GM11168 (cell line): ENCODE measurements around the gene PCDH12.

Experiments used
- in situ Hi-C: fragments of 300-500 bp; cut with MboI; formaldehyde crosslinking; loops from one replicate; pipeline ENCODE4 v1.12.0; 2022; ENCODE audit warnings: low sequenced_read_pairs; ENCODE audit not compliant: unreplicated experiment

Gene PCDH12

DNA sequence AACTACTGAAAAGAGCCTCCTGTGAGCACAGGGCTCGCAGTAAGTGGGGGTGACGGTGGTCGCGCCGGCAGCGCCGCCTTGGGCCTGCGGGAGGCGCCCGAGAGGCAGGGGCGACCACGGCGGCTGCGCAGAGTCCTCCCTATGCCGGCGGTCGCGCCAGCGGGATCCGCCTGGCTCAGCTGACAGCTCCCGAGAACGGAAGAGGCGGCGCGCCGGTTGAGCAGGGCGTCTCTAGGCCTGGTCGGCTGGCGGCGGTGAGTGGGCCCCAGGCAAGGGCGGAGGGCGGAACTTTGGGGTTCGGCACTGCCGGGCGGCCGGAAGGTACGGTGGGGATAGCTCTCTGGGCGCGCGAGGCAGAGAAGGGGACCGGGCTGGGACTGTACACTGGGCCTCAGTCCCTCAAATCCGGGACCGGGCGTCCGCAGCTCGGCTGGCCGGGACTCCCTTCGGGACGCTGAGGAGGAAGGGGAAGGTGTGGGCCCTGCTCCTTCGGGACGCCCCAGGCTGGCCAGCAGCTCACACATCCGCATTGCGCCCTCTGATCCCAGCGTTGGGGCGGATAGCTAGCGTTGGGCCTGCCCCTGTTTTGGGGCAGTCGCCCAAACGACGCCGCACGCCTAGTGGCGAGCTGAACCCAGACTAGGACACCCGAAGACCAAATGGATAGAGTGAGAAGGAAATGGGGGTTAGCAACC, 11.1 kb upstream of the PCDH12 start, which contains the start of gene RNF14:
Gene RNF14, plus strand, starts transcription at position 192 of the 695 bp plus-strand sequence. CDS start 4,484 bp downstream, outside the sequence.
- in situ Hi-C loops: no loop called here

- in situ Hi-C loops: no loop called here
Observed at GRCh38 chr5:141966963-141967333, 8.9 kb upstream of the PCDH12 start.

DNA sequence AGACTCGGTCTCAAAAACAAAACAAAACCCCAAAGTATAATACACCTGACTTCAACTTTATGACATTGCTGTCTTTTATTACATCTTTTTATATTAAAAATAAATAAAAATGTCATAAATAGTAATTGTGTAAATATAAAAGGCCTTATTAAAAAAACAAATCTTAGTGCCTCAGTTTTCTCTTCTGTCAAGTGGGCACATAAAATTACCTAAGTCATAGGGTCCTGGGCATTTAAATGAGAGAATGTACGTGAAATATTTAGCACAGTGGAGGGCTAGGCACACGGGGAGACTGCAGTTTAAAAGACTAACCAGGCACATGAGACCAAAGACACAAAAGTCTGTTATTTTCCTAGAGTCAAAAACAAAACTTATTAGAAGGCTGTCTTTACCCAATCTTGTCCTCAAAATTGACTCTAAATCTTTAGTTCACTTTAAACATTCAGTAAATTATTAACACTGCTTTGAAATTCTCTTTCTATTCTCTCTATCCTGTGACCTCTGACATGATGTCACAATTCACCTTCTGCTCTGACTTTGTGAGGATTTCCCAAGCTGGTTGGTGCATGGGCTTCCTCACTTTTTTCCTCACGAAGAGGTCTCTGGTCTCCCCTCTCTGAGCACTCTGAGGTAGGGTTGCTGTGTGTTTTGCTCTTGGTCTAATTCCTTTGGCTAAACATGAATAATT, 8.4 kb upstream of the PCDH12 start:
- in situ Hi-C loops: no loop called here

DNA sequence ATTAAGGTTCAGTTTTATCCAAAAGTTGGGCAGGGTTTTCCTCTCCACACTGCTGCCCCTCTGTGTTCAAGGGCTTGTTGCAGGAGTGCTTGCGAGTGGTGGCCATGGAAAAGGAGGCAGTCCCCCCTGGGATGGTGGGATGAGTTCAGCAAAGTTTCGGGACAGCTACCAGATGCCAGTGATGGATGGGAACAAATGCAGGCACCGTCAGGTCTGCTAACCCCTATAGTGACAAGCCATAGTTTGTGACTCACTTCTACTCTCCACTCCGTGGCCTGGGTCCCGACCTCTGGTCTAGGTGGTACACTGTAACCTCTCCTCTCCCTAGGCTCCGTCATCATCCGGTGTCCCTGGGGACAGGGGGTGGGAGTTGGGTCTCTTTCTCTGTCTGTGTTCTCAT, 7.1 kb upstream of the PCDH12 start:
- in situ Hi-C loops: no loop called here

- in situ Hi-C loops: no loop called here
Observed at GRCh38 chr5:141963701-141964100, 5.7 kb upstream of the PCDH12 start.

GRCh38 chr5:141961466-141961865, 3.5 kb upstream of the PCDH12 start:
- in situ Hi-C loops: no loop called here

DNA sequence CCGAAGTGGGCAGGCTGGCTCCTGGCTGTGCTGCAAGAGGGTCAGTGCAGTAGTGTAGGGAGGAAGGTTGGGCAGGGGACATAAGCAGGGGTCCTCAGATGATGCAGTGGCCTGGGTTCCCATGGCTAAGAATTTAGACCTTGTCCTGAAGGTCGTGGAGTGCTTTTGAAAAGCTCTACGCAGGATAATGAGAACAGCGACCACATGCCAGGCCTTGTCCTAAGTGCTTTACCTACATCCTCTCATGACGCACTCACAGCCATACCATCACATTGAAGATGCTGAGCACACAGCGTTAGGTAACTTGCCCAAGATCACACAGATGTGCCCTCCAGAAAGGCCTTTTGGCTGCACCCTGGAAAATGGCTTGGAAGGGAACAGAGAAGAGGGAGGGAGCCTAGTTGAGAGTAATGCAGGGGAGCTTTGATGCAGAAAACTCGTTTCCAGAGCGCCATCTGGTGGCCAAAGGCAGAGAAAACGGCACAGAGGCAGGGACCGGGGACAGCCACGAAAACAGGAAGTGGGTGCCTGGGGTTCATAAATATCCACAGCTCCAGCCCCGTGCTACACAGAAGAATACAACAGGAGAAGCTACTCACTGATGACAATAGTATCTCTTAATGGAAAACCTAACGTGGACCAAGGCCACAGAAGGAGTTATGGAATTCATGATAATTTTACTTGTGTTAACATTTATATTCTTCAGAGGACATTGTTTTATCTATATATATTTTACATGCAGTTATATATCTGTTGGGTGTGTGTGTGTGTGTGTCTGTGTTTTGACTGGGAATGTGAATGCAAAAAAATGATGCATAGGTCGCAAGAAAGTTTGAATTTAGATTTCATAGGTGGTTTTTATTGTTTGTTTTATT, 2.7 kb upstream of the PCDH12 start:
- in situ Hi-C loops: no loop called here

- in situ Hi-C loops: no loop called here
Observed at GRCh38 chr5:141960018-141960417, 2.0 kb upstream of the PCDH12 start.

DNA sequence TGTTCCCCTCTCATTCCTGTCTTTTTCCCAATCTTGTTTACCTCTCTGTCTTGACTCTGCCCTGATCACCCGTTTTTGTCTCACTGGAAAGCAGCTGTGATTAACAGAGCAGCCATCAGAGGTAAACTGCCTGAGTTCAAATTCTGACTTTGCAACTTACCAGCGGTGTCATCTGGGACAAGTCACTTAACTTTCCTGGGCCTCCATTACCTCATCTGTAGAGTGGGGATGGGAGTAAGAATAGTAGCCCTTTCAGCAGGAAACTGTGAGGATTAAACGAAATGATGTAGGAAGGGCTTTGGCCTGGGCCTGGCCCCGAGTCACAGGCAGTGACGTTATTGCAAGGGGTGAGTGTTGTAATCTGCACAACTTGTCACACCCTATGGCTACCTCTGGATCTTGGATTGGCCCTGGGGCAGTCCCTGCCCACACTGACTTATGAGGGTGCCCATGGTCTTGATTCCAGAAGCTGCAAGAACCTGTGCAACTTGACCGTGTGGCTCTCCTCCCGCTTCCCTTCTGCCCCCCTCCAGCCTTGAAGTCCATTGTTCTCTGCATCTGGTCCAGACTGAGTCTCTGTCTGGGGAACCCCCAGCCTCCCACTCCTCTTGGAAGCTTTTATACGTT, 657 bp upstream of the PCDH12 start:
- in situ Hi-C loops: loop anchor here (10.0 kb wide), 1 partner anchor 254 kb away; no protein-coding TSS in a partner anchor

DNA sequence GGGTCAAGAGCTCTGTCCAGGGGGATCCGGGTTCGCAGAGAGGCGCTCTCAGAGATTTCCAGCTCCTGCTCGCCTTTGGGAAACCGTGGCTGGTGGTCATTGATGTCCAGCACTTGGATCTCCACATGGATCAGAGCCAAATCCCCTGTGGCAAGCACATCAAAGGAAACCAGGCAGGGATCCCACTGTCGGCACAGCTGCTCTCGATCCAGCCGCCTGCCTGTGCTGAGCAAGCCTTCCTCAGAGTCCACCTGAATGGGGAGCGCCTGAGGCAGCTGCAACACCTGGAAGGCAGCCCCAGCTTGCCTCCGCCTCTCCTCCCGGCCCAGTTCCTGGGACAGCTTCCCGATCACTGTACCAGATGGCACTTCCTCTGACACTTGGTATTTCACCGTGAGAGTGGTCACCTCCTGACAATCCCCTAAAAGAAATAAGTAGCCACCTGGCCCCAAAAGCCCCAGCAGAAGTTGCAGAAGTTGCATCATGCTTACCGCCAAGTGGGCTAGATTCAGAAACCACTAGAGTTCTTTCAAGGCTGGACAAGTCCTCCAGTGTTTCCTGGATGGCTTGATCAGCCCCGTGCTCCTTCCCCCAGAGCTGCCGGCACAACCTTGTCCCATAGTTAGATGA, 520 bp downstream of the PCDH12 start:
- in situ Hi-C loops: loop anchor here (10.0 kb wide), 1 partner anchor 253 kb away; no protein-coding TSS in a partner anchor

DNA sequence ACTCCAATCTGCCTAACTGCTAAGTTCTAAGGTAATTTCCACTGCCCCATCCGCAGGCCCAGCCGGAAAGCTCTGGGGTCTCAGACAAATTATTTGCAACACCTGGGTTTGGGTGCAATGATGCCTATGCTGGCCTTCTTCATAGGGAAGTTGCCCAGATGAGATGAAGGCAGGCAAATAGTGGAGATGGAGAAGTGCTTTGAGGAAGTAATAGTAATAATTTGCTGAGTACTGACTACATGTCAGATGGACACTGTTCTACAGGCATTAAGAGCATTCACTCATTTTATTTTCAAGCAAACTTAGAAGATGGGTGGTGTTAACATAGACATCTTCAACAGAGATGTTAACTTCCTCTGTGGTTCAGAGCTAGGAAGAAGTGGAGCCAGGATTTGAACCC, 3.8 kb downstream of the PCDH12 start:
- in situ Hi-C loops: loop anchor here (10.0 kb wide), 1 partner anchor 249 kb away; no protein-coding TSS in a partner anchor

GRCh38 chr5:141952020-141952419, 6.0 kb downstream of the PCDH12 start:
- in situ Hi-C loops: loop anchor here (10.0 kb wide), 1 partner anchor 247 kb away; no protein-coding TSS in a partner anchor

- in situ Hi-C loops: loop anchor here (10.0 kb wide), 1 partner anchor 247 kb away; no protein-coding TSS in a partner anchor
Observed at GRCh38 chr5:141951332-141951781, 6.6 kb downstream of the PCDH12 start.

DNA sequence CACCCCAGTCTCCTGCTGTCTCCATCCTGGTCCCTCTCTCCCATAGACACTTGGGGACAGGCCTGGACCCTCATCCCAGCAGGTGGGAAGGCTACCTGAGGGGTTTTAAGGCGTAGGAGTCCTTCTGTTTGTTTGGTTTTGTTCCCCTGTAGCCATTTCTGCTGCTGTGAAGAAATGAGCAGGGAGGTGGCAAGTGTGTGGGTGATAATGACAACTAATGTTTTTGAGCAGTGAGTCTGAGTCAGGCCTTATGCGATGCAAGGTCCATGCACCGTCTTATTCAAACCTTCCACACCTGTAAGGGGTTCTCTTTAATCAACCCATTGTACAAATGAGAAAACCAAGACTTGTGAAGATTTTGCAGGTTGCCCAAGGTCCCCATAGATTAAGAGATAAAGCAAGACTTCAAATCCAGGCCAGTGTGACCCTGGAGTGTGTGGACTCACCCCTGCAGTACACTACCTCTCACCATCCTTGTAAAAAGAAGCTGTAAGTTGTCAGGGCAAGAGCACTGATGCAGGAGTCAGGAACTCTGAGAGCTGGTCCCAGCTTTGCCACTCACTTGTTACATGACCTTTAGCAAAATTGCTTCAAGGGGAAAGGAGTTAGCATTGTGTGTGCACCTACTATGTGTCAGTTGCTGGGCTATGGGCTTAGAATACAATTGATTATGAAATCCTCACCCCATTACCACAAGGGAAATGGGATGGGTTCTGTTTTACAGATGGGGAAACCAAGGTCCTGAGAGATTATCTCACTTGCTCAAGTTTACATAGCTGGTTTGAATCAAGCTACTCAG, 7.6 kb downstream of the PCDH12 start:
- in situ Hi-C loops: loop anchor here (10.0 kb wide), 1 partner anchor 246 kb away; no protein-coding TSS in a partner anchor

DNA sequence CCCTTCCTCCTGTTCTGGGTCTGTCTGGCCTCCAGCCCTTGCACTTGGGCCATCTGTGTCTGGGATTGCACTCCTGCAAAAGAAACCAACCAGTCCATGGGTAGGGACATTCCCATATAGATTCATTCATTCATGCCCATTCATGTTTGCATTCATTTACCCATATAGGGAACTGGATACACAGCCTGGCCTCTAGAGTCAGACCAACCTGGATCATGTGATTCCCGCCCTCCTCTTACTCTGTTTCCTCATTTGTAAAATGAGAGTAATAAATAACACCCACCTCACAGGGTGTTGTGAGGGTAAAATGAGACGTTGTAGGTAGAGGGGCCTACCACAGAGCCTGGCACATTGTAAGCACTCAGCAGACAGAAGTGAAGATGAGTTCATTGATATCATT, 8.5 kb downstream of the PCDH12 start:
- in situ Hi-C loops: no loop called here

DNA sequence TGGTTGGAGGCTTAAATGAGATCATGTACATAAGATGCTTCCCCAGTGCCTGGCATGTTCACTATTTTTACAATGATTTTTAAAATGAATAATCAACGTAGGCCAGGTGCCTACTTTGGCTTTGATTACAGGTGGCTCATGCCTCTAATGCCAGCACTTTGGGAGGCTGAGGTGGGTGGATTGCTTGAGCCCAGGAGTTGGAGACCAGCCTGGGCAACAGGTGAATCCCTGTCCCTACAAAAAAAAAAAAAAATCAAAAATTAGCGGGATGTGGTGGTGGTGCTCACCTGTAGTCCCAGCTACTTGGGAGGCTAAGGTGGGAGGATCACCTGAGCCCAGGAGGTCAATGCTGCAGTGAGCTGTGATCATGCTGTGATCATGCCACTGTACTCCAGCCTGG, 9.2 kb downstream of the PCDH12 start:
- in situ Hi-C loops: no loop called here

DNA sequence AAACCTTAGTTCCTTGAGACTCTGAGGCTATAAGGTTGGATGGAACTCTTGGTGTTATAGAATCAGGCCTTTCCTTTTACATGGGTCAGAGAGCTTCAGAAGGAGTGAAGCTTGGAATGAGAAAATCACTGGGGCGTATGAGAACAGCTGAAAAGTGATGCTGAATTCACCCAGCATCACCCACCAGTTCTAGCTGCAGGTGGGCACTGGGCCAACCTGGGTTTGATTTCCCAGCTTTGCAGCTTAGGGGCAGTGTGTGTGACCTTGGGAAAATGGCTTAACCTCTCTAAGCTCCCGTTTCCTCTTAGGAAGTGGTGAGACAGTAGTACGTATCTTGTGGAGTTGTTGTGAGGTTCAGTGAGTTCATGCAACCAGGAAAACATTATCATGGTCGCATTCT, 10.7 kb downstream of the PCDH12 start:
- in situ Hi-C loops: no loop called here

- in situ Hi-C loops: no loop called here
Observed at GRCh38 chr5:141945511-141946051, 12.4 kb downstream of the PCDH12 start.
